ENCODE results near the gene GPN2.
"Not testable (repeated sequence)": the region's sequence is repeated elsewhere in the genome, so short reads cannot be mapped to it uniquely, and the experiment has no call there.

GPN2 gene

DNA sequence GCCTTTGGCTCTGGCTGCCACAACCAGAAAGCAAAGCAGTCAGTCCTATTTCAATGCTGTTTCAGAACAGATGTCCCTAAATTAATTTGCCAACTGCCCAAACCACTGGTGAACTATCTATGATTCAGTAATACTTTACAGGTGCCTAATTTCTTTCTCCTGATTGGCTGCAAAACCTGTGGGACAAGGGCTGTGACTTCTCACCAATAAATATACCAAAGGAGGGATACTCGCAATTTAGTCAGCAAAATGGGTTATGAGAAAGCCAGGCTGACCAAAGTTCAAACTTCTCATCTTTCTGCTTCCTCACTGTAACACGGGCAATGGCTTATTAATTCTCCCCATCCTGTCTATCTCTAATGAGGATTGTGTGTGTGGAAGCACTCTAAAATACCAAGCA lies 12.8 kb downstream of the GPN2 start:
- Histone ChIP-seq H3K27me3 (ENCODE audit: control insufficient read depth, insufficient read depth, low read length, poor library complexity, severe bottlenecking) (no peaks in the 10 kb centered on the region), H3K4me1 (ENCODE audit: control insufficient read depth, insufficient read depth, low read length) (peaks cover 9% of the 10 kb centered on the region), H3K9me3 (ENCODE audit: control insufficient read depth, low read length) (no peaks in the 10 kb centered on the region), H3K27ac (ENCODE audit: insufficient read depth, low read depth, low read length, poor library complexity, severe bottlenecking) (no peak overlapping the region), H3K36me3 (ENCODE audit: control insufficient read depth, insufficient read depth, low read length) (peaks cover 3% of the 10 kb centered on the region), H3K4me3 (ENCODE audit: insufficient read depth, low read depth, low read length) (no peak overlapping the region)
- WGBS, 2 experiments = 93 to 96% methylated on average over 1 to 2 of the region's 2 CpGs

- peaks cover 9% of the 10 kb centered on the region for H3K4me1 ChIP-seq (ENCODE audit: control insufficient read depth, insufficient read depth, low read length)
- no peaks in the 10 kb centered on the region for H3K27me3 ChIP-seq (ENCODE audit: control insufficient read depth, insufficient read depth, low read length, poor library complexity, severe bottlenecking)
- H3K4me3 ChIP-seq (ENCODE audit: insufficient read depth, low read depth, low read length) = no peak overlapping the region
- H3K9me3 ChIP-seq (ENCODE audit: control insufficient read depth, low read length) = no peaks in the 10 kb centered on the region
- no peaks in the 10 kb centered on the region for H3K36me3 ChIP-seq (ENCODE audit: control insufficient read depth, insufficient read depth, low read length)
- WGBS, 2 experiments = 47 to 55% methylated on average over 4 of the region's 4 CpGs
- H3K27ac ChIP-seq (ENCODE audit: insufficient read depth, low read depth, low read length, poor library complexity, severe bottlenecking) = peak overlapping the region; percentile 40
Observed at GRCh38 chr1:26874896-26875295, 15.2 kb downstream of the GPN2 start.

GRCh38 chr1:26873097-26873496 lies 17.0 kb downstream of the GPN2 start:
- WGBS, 2 experiments = 93% methylated on average over 2 of the region's 2 CpGs; no CpG with 5 or more reads in 1 of the 2 experiments
- H3K27ac ChIP-seq (ENCODE audit: insufficient read depth, low read depth, low read length, poor library complexity, severe bottlenecking); H3K27me3 ChIP-seq (ENCODE audit: control insufficient read depth, insufficient read depth, low read length, poor library complexity, severe bottlenecking); H3K4me1 ChIP-seq (ENCODE audit: control insufficient read depth, insufficient read depth, low read length); H3K36me3 ChIP-seq (ENCODE audit: control insufficient read depth, insufficient read depth, low read length); H3K9me3 ChIP-seq (ENCODE audit: control insufficient read depth, low read length); H3K4me3 ChIP-seq (ENCODE audit: insufficient read depth, low read depth, low read length): not testable (repeated sequence)

- Histone ChIP-seq H3K4me1 (ENCODE audit: control insufficient read depth, insufficient read depth, low read length) (peaks cover 5% of the 10 kb centered on the region), H3K36me3 (ENCODE audit: control insufficient read depth, insufficient read depth, low read length) (no peaks in the 10 kb centered on the region), H3K27ac (ENCODE audit: insufficient read depth, low read depth, low read length, poor library complexity, severe bottlenecking) (no peak overlapping the region), H3K9me3 (ENCODE audit: control insufficient read depth, low read length) (no peaks in the 10 kb centered on the region), H3K4me3 (ENCODE audit: insufficient read depth, low read depth, low read length) (peak overlapping the region; percentile 59), H3K27me3 (ENCODE audit: control insufficient read depth, insufficient read depth, low read length, poor library complexity, severe bottlenecking) (peaks cover 21% of the 10 kb centered on the region)
- 1% methylated on average over 75 of the region's 75 CpGs for WGBS, 2 experiments
Observed at GRCh38 chr1:26864610-26865480, 25.2 kb downstream of the GPN2 start.

DNA sequence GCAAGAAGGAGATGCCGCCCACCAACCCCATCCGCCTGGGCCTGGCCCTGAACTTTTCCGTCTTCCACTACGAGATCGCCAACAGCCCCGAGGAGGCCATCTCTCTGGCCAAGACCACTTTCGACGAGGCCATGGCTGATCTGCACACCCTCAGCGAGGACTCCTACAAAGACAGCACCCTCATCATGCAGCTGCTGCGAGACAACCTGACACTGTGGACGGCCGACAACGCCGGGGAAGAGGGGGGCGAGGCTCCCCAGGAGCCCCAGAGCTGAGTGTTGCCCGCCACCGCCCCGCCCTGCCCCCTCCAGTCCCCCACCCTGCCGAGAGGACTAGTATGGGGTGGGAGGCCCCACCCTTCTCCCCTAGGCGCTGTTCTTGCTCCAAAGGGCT lies 26.4 kb downstream of the GPN2 start:
- Histone ChIP-seq H3K4me1 (ENCODE audit: control insufficient read depth, insufficient read depth, low read length) (peaks cover 5% of the 10 kb centered on the region), H3K9me3 (ENCODE audit: control insufficient read depth, low read length) (no peaks in the 10 kb centered on the region), H3K36me3 (ENCODE audit: control insufficient read depth, insufficient read depth, low read length) (no peaks in the 10 kb centered on the region), H3K27ac (ENCODE audit: insufficient read depth, low read depth, low read length, poor library complexity, severe bottlenecking) (no peak overlapping the region), H3K4me3 (ENCODE audit: insufficient read depth, low read depth, low read length) (no peak overlapping the region), H3K27me3 (ENCODE audit: control insufficient read depth, insufficient read depth, low read length, poor library complexity, severe bottlenecking) (peaks cover 21% of the 10 kb centered on the region)
- WGBS, 2 experiments = 66 to 67% methylated on average over 20 of the region's 20 CpGs

DNA sequence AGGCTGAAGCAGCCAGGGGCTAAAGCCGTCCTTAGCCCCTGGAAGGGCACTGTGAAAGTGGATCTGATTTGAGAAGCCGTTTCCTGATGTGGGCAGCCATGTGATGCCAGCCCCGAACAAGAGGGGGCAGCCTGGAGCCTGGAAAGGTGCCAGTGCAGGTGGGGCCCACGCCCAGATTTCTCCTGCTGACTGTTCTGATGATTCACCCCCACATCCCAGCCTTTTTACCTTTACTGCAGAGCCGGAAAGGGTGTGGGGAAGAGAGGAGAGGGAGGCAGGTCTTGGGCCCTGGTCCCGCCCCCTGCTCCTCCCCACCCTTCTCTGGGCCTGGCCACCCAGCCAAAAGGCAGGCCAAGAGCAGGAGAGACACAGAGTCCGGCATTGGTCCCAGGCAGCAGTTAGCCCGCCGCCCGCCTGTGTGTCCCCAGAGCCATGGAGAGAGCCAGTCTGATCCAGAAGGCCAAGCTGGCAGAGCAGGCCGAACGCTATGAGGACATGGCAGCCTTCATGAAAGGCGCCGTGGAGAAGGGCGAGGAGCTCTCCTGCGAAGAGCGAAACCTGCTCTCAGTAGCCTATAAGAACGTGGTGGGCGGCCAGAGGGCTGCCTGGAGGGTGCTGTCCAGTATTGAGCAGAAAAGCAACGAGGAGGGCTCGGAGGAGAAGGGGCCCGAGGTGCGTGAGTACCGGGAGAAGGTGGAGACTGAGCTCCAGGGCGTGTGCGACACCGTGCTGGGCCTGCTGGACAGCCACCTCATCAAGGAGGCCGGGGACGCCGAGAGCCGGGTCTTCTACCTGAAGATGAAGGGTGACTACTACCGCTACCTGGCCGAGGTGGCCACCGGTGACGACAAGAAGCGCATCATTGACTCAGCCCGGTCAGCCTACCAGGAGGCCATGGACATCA lies 27.1 kb downstream of the GPN2 start, which contains the start of gene SFN:
Gene SFN (plus strand): TSS at position 369 of the 904 bp plus-strand sequence. CDS start 64 bp downstream, at position 433.
- H3K9me3 ChIP-seq (ENCODE audit: control insufficient read depth, low read length) = no peaks in the 10 kb centered on the region
- H3K27me3 ChIP-seq (ENCODE audit: control insufficient read depth, insufficient read depth, low read length, poor library complexity, severe bottlenecking) = peaks cover 21% of the 10 kb centered on the region
- no peak within 1 kb of the TSS for H3K27ac ChIP-seq (ENCODE audit: insufficient read depth, low read depth, low read length, poor library complexity, severe bottlenecking)
- H3K4me3 ChIP-seq (ENCODE audit: insufficient read depth, low read depth, low read length) = peak within 1 kb of the TSS; percentile 59
- H3K4me1 ChIP-seq (ENCODE audit: control insufficient read depth, insufficient read depth, low read length) = peaks cover 5% of the 10 kb centered on the region
- no peaks in the 10 kb centered on the region for H3K36me3 ChIP-seq (ENCODE audit: control insufficient read depth, insufficient read depth, low read length)
- 69 to 71% methylated on average over 37 of the region's 37 CpGs for WGBS, 2 experiments

- 90 to 93% methylated on average over 7 of the region's 7 CpGs for WGBS, 2 experiments
- H3K9me3 ChIP-seq (ENCODE audit: control insufficient read depth, low read length) = no peaks in the 10 kb centered on the region
- no peak overlapping the region for H3K4me3 ChIP-seq (ENCODE audit: insufficient read depth, low read depth, low read length)
- peaks cover 5% of the 10 kb centered on the region for H3K4me1 ChIP-seq (ENCODE audit: control insufficient read depth, insufficient read depth, low read length)
- H3K27ac ChIP-seq (ENCODE audit: insufficient read depth, low read depth, low read length, poor library complexity, severe bottlenecking) = no peak overlapping the region
- peaks cover 21% of the 10 kb centered on the region for H3K27me3 ChIP-seq (ENCODE audit: control insufficient read depth, insufficient read depth, low read length, poor library complexity, severe bottlenecking)
- H3K36me3 ChIP-seq (ENCODE audit: control insufficient read depth, insufficient read depth, low read length) = no peaks in the 10 kb centered on the region
Observed at GRCh38 chr1:26861889-26862378, 28.1 kb downstream of the GPN2 start.

DNA sequence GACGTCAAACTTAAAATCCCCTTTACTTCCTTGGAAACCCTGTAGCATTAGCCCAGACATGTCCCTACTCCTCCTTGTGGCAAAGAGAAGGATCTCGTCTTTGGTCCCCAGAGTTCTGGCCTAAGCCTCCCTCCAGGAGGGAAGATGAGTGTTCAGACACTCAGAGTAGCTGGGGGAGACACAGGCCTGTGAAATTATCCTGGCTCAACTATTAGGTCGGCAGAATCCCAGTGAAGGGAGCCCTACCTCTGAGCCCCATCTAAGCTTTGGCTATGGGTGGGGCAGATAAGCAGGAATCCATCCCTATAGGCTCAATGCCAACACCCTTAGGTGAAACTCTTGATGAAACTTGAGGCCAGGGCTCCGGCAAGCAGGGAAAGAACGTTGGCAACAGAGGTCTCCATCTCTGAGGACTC lies 28.8 kb downstream of the GPN2 start:
- peaks cover 5% of the 10 kb centered on the region for H3K4me1 ChIP-seq (ENCODE audit: control insufficient read depth, insufficient read depth, low read length)
- peaks cover 21% of the 10 kb centered on the region for H3K27me3 ChIP-seq (ENCODE audit: control insufficient read depth, insufficient read depth, low read length, poor library complexity, severe bottlenecking)
- no peak overlapping the region for H3K27ac ChIP-seq (ENCODE audit: insufficient read depth, low read depth, low read length, poor library complexity, severe bottlenecking)
- H3K36me3 ChIP-seq (ENCODE audit: control insufficient read depth, insufficient read depth, low read length) = no peaks in the 10 kb centered on the region
- H3K4me3 ChIP-seq (ENCODE audit: insufficient read depth, low read depth, low read length) = no peak overlapping the region
- WGBS, 2 experiments = 71 to 79% methylated on average over 5 of the region's 5 CpGs
- no peaks in the 10 kb centered on the region for H3K9me3 ChIP-seq (ENCODE audit: control insufficient read depth, low read length)

GRCh38 chr1:26858891-26859640 lies 31.0 kb downstream of the GPN2 start:
- peaks cover 5% of the 10 kb centered on the region for H3K36me3 ChIP-seq (ENCODE audit: control insufficient read depth, insufficient read depth, low read length)
- 92 to 95% methylated on average over 7 of the region's 7 CpGs for WGBS, 2 experiments
- no peak overlapping the region for H3K4me3 ChIP-seq (ENCODE audit: insufficient read depth, low read depth, low read length)
- H3K4me1 ChIP-seq (ENCODE audit: control insufficient read depth, insufficient read depth, low read length) = peaks cover 4% of the 10 kb centered on the region
- no peak overlapping the region for H3K27ac ChIP-seq (ENCODE audit: insufficient read depth, low read depth, low read length, poor library complexity, severe bottlenecking)
- H3K27me3 ChIP-seq (ENCODE audit: control insufficient read depth, insufficient read depth, low read length, poor library complexity, severe bottlenecking) = peaks cover 17% of the 10 kb centered on the region
- no peaks in the 10 kb centered on the region for H3K9me3 ChIP-seq (ENCODE audit: control insufficient read depth, low read length)
